Endodermal cell (in vitro differentiated cells): ENCODE results near the gene NDUFC2. TPM values are rescaled to one million over a fixed set of nuclear protein-coding genes. Genes with fewer than 3 reads are reported as not detected.
"Not testable (repeated sequence)": the region's sequence is repeated elsewhere in the genome, so short reads cannot be mapped to it uniquely, and the experiment has no call there.

Experiments
- DNase-seq: peaks from one replicate; pipeline ENCODE4 v3.0.0-alpha.2; 2017
- H3K27ac ChIP-seq: 2 replicates; pipeline ENCODE4 v1.5.1; 2013; ENCODE audit warnings: mild to moderate bottlenecking, low read depth, low read length, moderate library complexity
- H3K27me3 ChIP-seq: 2 replicates; pipeline ENCODE4 v1.6.1; 2013; ENCODE audit warnings: mild to moderate bottlenecking, low read length, moderate library complexity; ENCODE audit not compliant: insufficient read depth, control insufficient read depth, poor library complexity, severe bottlenecking
- H3K36me3 ChIP-seq: 2 replicates; pipeline ENCODE4 v1.7.0; 2013; ENCODE audit warnings: mild to moderate bottlenecking, low read length, moderate library complexity; ENCODE audit not compliant: control insufficient read depth, insufficient read depth
- H3K4me1 ChIP-seq: one replicate; pipeline ENCODE4 v1.7.0; 2013; ENCODE audit warnings: low read length; ENCODE audit not compliant: control insufficient read depth, insufficient read depth
- H3K4me3 ChIP-seq: 2 replicates; pipeline ENCODE4 v1.5.1; 2013; ENCODE audit warnings: mild to moderate bottlenecking, low read length, moderate library complexity
- H3K9ac ChIP-seq: 2 replicates; pipeline ENCODE4 v1.6.1; 2013; ENCODE audit warnings: mild to moderate bottlenecking, low read length, moderate library complexity; ENCODE audit not compliant: poor library complexity, severe bottlenecking; ENCODE audit errors: extremely low read depth
- H3K9me3 ChIP-seq: 2 replicates; pipeline ENCODE4 v1.6.1; 2013; ENCODE audit warnings: mild to moderate bottlenecking, low read length, moderate library complexity; ENCODE audit not compliant: control insufficient read depth
- H3K27ac Mint-ChIP-seq: 2 replicates; pipeline ENCODE4 v1.8.0; 2020; ENCODE audit warnings: mixed read lengths
- H3K27me3 Mint-ChIP-seq: 2 replicates; pipeline ENCODE4 v1.8.0; 2021; ENCODE audit warnings: mild to moderate bottlenecking, mixed read lengths; ENCODE audit not compliant: insufficient read depth
- H3K36me3 Mint-ChIP-seq: 2 replicates; pipeline ENCODE4 v1.8.0; 2020; ENCODE audit warnings: low read depth, mixed read lengths
- H3K4me1 Mint-ChIP-seq: 2 replicates; pipeline ENCODE4 v1.8.0; 2020; ENCODE audit warnings: mixed read lengths
- H3K4me3 Mint-ChIP-seq: 2 replicates; pipeline ENCODE4 v1.8.0; 2020; ENCODE audit warnings: mild to moderate bottlenecking, moderate library complexity, mixed read lengths
- H3K9me3 Mint-ChIP-seq: 2 replicates; pipeline ENCODE4 v1.8.0; 2020; ENCODE audit warnings: mild to moderate bottlenecking, mixed read lengths
- CTCF ChIP-seq: fragments of 200-600 bp; sonication (generic); conservative IDR thresholded peaks from 2 replicates; pipeline ENCODE4 v1.5.0; 2021; ENCODE audit warnings: antibody characterized with exemption, mild to moderate bottlenecking
- WGBS, 2 experiments: methylation state at CpG; one replicate each; pipeline versions ENCODE4 v1.1.5 to v1.1.7; 2013; ENCODE audit warnings: missing lambda C conversion rate in 2 of 2, mixed read lengths in 1 of 2; ENCODE audit not compliant: insufficient coverage in 1 of 2, insufficient read length in 1 of 2; 5-methylcytosine and 5-hydroxymethylcytosine counted together
- total RNA-seq, 2 donors: library from RNA; stranded (reverse); fragmentation: NEBNext Ultra II Directional in 1 of 2; extraction: Animal tissue kit (Norgen Biotek cat#: 25700) in 1 of 2; gene quantifications; 2 replicates in 1 of 2; 3 replicates in 1 of 2; pipeline ENCODE4 v1.2.1, GENCODE V29; 2021

Gene NDUFC2
- total RNA-seq, 2 donors from 2014 or later: 255 to 275 TPM

- Mint-ChIP-seq H3K36me3 (peaks cover 51% of the 10 kb centered on the region), H3K27ac (no peak overlapping the region), H3K4me1 (no peaks in the 10 kb centered on the region), H3K9me3 (no peaks in the 10 kb centered on the region), H3K27me3 (no peaks in the 10 kb centered on the region), H3K4me3 (no peak overlapping the region)
- Histone ChIP-seq H3K27ac (no peak overlapping the region), H3K9me3 (no peaks in the 10 kb centered on the region), H3K27me3 (no peaks in the 10 kb centered on the region), H3K9ac (no peak overlapping the region), H3K4me3 (no peak overlapping the region), H3K36me3 (peaks cover 57% of the 10 kb centered on the region), H3K4me1 (no peaks in the 10 kb centered on the region)
- no peak for DNase-seq
- 91% methylated on average over 4 of the region's 4 CpGs; no CpG with 5 or more reads in 1 of the 2 experiments for WGBS, 2 experiments
- TF ChIP-seq CTCF: no peak
These were observed 20.0 kb upstream of the NDUFC2 start for GRCh38 chr11:78099666-78100065.

- H3K27me3 ChIP-seq: no peaks in the 10 kb centered on the region
- no peak for DNase-seq
- no peaks in the 10 kb centered on the region for H3K4me1 ChIP-seq
- H3K9ac ChIP-seq: no peak overlapping the region
- H3K27me3 Mint-ChIP-seq: no peaks in the 10 kb centered on the region
- no peaks in the 10 kb centered on the region for H3K9me3 ChIP-seq
- H3K4me1 Mint-ChIP-seq: no peaks in the 10 kb centered on the region
- WGBS, 2 experiments: 92 to 94% methylated on average over 3 to 7 of the region's 7 CpGs
- H3K27ac Mint-ChIP-seq: no peak overlapping the region
- H3K4me3 ChIP-seq: no peak overlapping the region
- TF ChIP-seq CTCF: no peak
- H3K36me3 Mint-ChIP-seq: peaks cover 55% of the 10 kb centered on the region
- peaks cover 53% of the 10 kb centered on the region for H3K36me3 ChIP-seq
- no peak overlapping the region for H3K27ac ChIP-seq
- no peak overlapping the region for H3K4me3 Mint-ChIP-seq
- no peaks in the 10 kb centered on the region for H3K9me3 Mint-ChIP-seq
These were observed 18.2 kb upstream of the NDUFC2 start for GRCh38 chr11:78097666-78098385.

- WGBS, 2 experiments: 100% methylated on average over 2 of the region's 2 CpGs; no CpG with 5 or more reads in 1 of the 2 experiments
- H3K27ac Mint-ChIP-seq: no peak overlapping the region
- no peaks in the 10 kb centered on the region for H3K27me3 ChIP-seq
- no peaks in the 10 kb centered on the region for H3K27me3 Mint-ChIP-seq
- peaks cover 28% of the 10 kb centered on the region for H3K36me3 ChIP-seq
- H3K4me3 Mint-ChIP-seq: no peak overlapping the region
- H3K36me3 Mint-ChIP-seq: peaks cover 39% of the 10 kb centered on the region
- H3K9ac ChIP-seq: no peak overlapping the region
- peaks cover 12% of the 10 kb centered on the region for H3K9me3 ChIP-seq
- H3K4me1 Mint-ChIP-seq: peaks cover 2% of the 10 kb centered on the region
- peaks cover 17% of the 10 kb centered on the region for H3K9me3 Mint-ChIP-seq
- H3K4me1 ChIP-seq: no peaks in the 10 kb centered on the region
- H3K4me3 ChIP-seq: no peak overlapping the region
- no peak for DNase-seq
- no peak overlapping the region for H3K27ac ChIP-seq
- TF ChIP-seq CTCF: no peak
These were observed 14.6 kb upstream of the NDUFC2 start for GRCh38 chr11:78094250-78094649.

- WGBS, 2 experiments: 94 to 96% methylated on average over 4 to 6 of the region's 6 CpGs
- H3K4me3 Mint-ChIP-seq, H3K27ac Mint-ChIP-seq, H3K4me1 ChIP-seq, H3K36me3 ChIP-seq, H3K9ac ChIP-seq, H3K27me3 ChIP-seq, H3K36me3 Mint-ChIP-seq, H3K27ac ChIP-seq, DNase-seq, H3K27me3 Mint-ChIP-seq, H3K4me1 Mint-ChIP-seq, H3K4me3 ChIP-seq: not testable (repeated sequence)
- H3K9me3 ChIP-seq: peaks cover 34% of the 10 kb centered on the region
- H3K9me3 Mint-ChIP-seq: peaks cover 17% of the 10 kb centered on the region
These were observed 6.9 kb upstream of the NDUFC2 start for GRCh38 chr11:78086521-78087074.
